ENCODE measurements around the gene U2AF1L4.

U2AF1L4 gene

GRCh38 chr19:35757231-35757748, 12.1 kb upstream of the U2AF1L4 start:
- Histone ChIP-seq H3K27me3 (ENCODE audit: control insufficient read depth, low read length) (no peaks in the 10 kb centered on the region), H3K9me2 (replicated peaks; ENCODE audit: control insufficient read depth, low read length) (no peaks in the 10 kb centered on the region), H3K4me3 (ENCODE audit: low read length) (peak overlapping the region; percentile 80), H3F3A (ENCODE audit: control insufficient read depth, insufficient read depth) (no peaks in the 10 kb centered on the region), H4K20me1 (ENCODE audit: control insufficient read depth, insufficient read depth, low read depth, low read length) (0 out of 2 replicates have a peak, but pooled peaks cover 4% of the 10 kb centered on the region), H3K4me1 (ENCODE audit: control insufficient read depth, low read length) (peaks cover 21% of the 10 kb centered on the region), H3K36me3 (ENCODE audit: control insufficient read depth, low read length) (peaks cover 24% of the 10 kb centered on the region), H3K4me2 (ENCODE audit: low read length) (peak overlapping the region; percentile 93), H3K9me3 (ENCODE audit: control insufficient read depth, insufficient read depth, low read length) (no peaks in the 10 kb centered on the region), H3K27ac (ENCODE audit: low read depth, low read length) (peak overlapping the region; percentile 66), H3K79me2 (ENCODE audit: control insufficient read depth, low read length) (peaks cover 31% of the 10 kb centered on the region)
- TF ChIP-seq, protein P1, sequence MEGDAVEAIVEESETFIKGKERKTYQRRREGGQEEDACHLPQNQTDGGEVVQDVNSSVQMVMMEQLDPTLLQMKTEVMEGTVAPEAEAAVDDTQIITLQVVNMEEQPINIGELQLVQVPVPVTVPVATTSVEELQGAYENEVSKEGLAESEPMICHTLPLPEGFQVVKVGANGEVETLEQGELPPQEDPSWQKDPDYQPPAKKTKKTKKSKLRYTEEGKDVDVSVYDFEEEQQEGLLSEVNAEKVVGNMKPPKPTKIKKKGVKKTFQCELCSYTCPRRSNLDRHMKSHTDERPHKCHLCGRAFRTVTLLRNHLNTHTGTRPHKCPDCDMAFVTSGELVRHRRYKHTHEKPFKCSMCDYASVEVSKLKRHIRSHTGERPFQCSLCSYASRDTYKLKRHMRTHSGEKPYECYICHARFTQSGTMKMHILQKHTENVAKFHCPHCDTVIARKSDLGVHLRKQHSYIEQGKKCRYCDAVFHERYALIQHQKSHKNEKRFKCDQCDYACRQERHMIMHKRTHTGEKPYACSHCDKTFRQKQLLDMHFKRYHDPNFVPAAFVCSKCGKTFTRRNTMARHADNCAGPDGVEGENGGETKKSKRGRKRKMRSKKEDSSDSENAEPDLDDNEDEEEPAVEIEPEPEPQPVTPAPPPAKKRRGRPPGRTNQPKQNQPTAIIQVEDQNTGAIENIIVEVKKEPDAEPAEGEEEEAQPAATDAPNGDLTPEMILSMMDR (IDR thresholded peaks at IDR 0.05; ENCODE audit: low read depth, low read length, poor library complexity, severe bottlenecking) = no peak
- TF ChIP-seq EZH2phosphoT487 (IDR thresholded peaks at IDR 0.05; ENCODE audit: borderline replicate concordance, low read length) = no peak

DNA sequence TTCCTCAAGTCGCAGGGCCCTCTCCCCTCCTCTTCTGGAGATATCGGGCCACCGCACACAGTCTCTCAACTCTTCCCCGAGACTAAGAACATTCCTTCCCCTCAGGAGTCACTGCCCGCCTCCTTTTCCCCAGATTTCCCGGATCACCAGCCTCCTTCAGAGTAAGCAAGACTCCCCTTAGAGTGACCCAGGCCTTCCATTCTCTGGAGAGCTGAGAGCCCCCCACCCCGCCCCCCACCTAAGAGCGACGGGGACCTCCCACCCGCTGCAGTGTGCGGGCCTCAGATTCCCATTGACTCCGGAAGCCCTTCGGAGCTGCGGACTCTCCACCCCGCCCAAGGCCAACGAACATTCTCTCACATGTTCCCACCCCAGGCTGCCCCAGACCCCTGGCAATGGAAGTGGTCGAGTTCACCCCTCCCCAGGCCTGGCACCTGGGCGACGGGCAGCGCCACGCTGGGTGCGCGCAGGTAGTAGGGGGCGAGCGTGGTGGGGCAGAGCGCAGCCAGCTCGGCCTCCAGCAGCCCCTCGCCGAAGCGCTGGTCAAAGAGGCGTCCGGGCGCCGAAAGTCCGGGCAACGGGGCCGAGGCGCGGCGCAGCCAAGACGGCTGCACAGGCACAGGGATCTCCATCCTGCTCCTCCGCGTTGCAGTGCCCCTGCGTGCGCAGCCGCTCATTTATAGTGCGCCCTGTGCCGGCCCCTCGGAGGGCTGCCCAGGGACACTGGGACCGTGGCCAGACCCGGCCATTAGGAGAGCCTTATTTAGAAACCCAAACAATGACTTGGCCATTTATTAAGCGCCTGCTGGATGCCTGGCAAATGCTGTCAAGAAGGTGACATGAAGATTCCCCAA, 11.4 kb upstream of the U2AF1L4 start, which contains the start of gene HSPB6:
Gene HSPB6, minus strand, starts transcription at position 653 of the 854 bp plus-strand sequence. Its CDS starts 21 bp downstream, at position 632.
- peaks cover 21% of the 10 kb centered on the region for H3K4me1 ChIP-seq (ENCODE audit: control insufficient read depth, low read length)
- H3K36me3 ChIP-seq (ENCODE audit: control insufficient read depth, low read length) = peaks cover 19% of the 10 kb centered on the region
- no peaks in the 10 kb centered on the region for H3K27me3 ChIP-seq (ENCODE audit: control insufficient read depth, low read length)
- H3F3A ChIP-seq (ENCODE audit: control insufficient read depth, insufficient read depth) = no peaks in the 10 kb centered on the region
- H3K27ac ChIP-seq (ENCODE audit: low read depth, low read length) = peak within 1 kb of the TSS; percentile 66
- H3K9me2 ChIP-seq (replicated peaks; ENCODE audit: control insufficient read depth, low read length) = no peaks in the 10 kb centered on the region
- H3K79me2 ChIP-seq (ENCODE audit: control insufficient read depth, low read length) = peaks cover 31% of the 10 kb centered on the region
- peak within 1 kb of the TSS; percentile 80 for H3K4me3 ChIP-seq (ENCODE audit: low read length)
- 0 out of 2 replicates have a peak, but pooled peaks cover 4% of the 10 kb centered on the region for H4K20me1 ChIP-seq (ENCODE audit: control insufficient read depth, insufficient read depth, low read depth, low read length)
- TF ChIP-seq, protein P1 (IDR thresholded peaks at IDR 0.05; ENCODE audit: low read depth, low read length, poor library complexity, severe bottlenecking) = no peak
- no peak for TF ChIP-seq EZH2phosphoT487 (IDR thresholded peaks at IDR 0.05; ENCODE audit: borderline replicate concordance, low read length)
- H3K9me3 ChIP-seq (ENCODE audit: control insufficient read depth, insufficient read depth, low read length) = no peaks in the 10 kb centered on the region
- peak within 1 kb of the TSS; percentile 93 for H3K4me2 ChIP-seq (ENCODE audit: low read length)

- TF ChIP-seq EZH2phosphoT487 (IDR thresholded peaks at IDR 0.05; ENCODE audit: borderline replicate concordance, low read length) = no peak
- TF ChIP-seq, protein P1 (IDR thresholded peaks at IDR 0.05; ENCODE audit: low read depth, low read length, poor library complexity, severe bottlenecking) = no peak
- no peaks in the 10 kb centered on the region for H3K27me3 ChIP-seq (ENCODE audit: control insufficient read depth, low read length)
- no peak overlapping the region for H3K27ac ChIP-seq (ENCODE audit: low read depth, low read length)
- H3K9me2 ChIP-seq (replicated peaks; ENCODE audit: control insufficient read depth, low read length) = no peaks in the 10 kb centered on the region
- no peaks in the 10 kb centered on the region for H3K9me3 ChIP-seq (ENCODE audit: control insufficient read depth, insufficient read depth, low read length)
- H3F3A ChIP-seq (ENCODE audit: control insufficient read depth, insufficient read depth) = no peaks in the 10 kb centered on the region
- H3K4me1 ChIP-seq (ENCODE audit: control insufficient read depth, low read length) = peaks cover 21% of the 10 kb centered on the region
- H3K79me2 ChIP-seq (ENCODE audit: control insufficient read depth, low read length) = peaks cover 27% of the 10 kb centered on the region
- H3K4me3 ChIP-seq (ENCODE audit: low read length) = no peak overlapping the region
- no peak overlapping the region for H3K4me2 ChIP-seq (ENCODE audit: low read length)
- H3K36me3 ChIP-seq (ENCODE audit: control insufficient read depth, low read length) = peaks cover 15% of the 10 kb centered on the region
- 0 out of 2 replicates have a peak, but pooled peaks cover 4% of the 10 kb centered on the region for H4K20me1 ChIP-seq (ENCODE audit: control insufficient read depth, insufficient read depth, low read depth, low read length)
These were observed 10.5 kb upstream of the U2AF1L4 start for GRCh38 chr19:35755550-35756376.
